WTC11 (cell line): ENCODE data around the gene IGLL5. TPM values are rescaled to one million over a fixed set of nuclear protein-coding genes. Genes with fewer than 3 reads are reported as not detected.

ENCODE experiments used
- ATAC-seq: fragments of 200-7000 bp; cut with Tn5 transposase; 2 replicates; pipeline ENCODE4 v1.10.0; 2021; ENCODE audit warnings: mild to moderate bottlenecking, moderate library complexity
- CTCF ChIA-PET: fragments of 300-600 bp; sonication (Branson Sonifier 250); formaldehyde crosslinking; loops from one replicate; lab custom pipeline; 2021; ENCODE audit warnings: antibody characterized with exemption; lab: Charles Lee
- POLR2A ChIA-PET: fragments of 350-600 bp; sonication (Branson Sonifier 250); formaldehyde crosslinking; loops from one replicate; lab custom pipeline; 2021; ENCODE audit warnings: antibody characterized with exemption; lab: Charles Lee
- DNase-seq: peaks from one replicate; pipeline ENCODE4 v3.0.0; 2021; ENCODE audit warnings: low spot score
- H3K27ac Mint-ChIP-seq: 2 replicates; pipeline ENCODE4 v1.8.0; 2021; ENCODE audit warnings: mixed read lengths
- H3K27me3 Mint-ChIP-seq: 2 replicates; pipeline ENCODE4 v1.8.0; 2021; ENCODE audit warnings: low read depth, mild to moderate bottlenecking, moderate library complexity, mixed read lengths
- H3K36me3 Mint-ChIP-seq: 2 replicates; pipeline ENCODE4 v1.8.0; 2021; ENCODE audit warnings: mixed read lengths
- H3K4me1 Mint-ChIP-seq: 2 replicates; pipeline ENCODE4 v1.8.0; 2022; ENCODE audit warnings: mixed read lengths
- H3K4me3 Mint-ChIP-seq: 2 replicates; pipeline ENCODE4 v1.8.0; 2021; ENCODE audit warnings: mild to moderate bottlenecking, moderate library complexity, mixed read lengths
- H3K9me3 Mint-ChIP-seq: 2 replicates; pipeline ENCODE4 v1.8.0; 2021; ENCODE audit warnings: mixed read lengths
- E2F4 ChIP-seq: sonication (generic); formaldehyde crosslinking; IDR thresholded peaks from 2 replicates; pipeline ENCODE4 v1.8.1; 2022; ENCODE audit warnings: low read depth, mild to moderate bottlenecking, moderate library complexity, missing genetic modification reagents, borderline replicate concordance
- E2F5 ChIP-seq: sonication (generic); formaldehyde crosslinking; IDR thresholded peaks from 2 replicates; pipeline ENCODE4 v1.8.1; 2022; ENCODE audit warnings: mild to moderate bottlenecking, moderate library complexity, missing genetic modification reagents
- ELF4 ChIP-seq: sonication (generic); formaldehyde crosslinking; IDR thresholded peaks from 2 replicates; pipeline ENCODE4 v1.8.1; 2022; ENCODE audit warnings: low read depth, mild to moderate bottlenecking, moderate library complexity, missing genetic modification reagents
- ESRRA ChIP-seq: sonication (generic); formaldehyde crosslinking; IDR thresholded peaks from 2 replicates; pipeline ENCODE4 v1.8.1; 2022; ENCODE audit warnings: mild to moderate bottlenecking, missing genetic modification reagents, borderline replicate concordance
- GRHL2 ChIP-seq: fragments of 250-450 bp; sonication (Bioruptor Pico); IDR thresholded peaks from 2 replicates; pipeline ENCODE4 v1.8.0; 2022; ENCODE audit warnings: mild to moderate bottlenecking, moderate library complexity; ENCODE audit not compliant: insufficient replicate concordance, severe bottlenecking
- IRF1 ChIP-seq: sonication (generic); formaldehyde crosslinking; IDR thresholded peaks from 2 replicates; pipeline ENCODE4 v1.8.0; 2023; ENCODE audit warnings: missing genetic modification reagents
- JAZF1 ChIP-seq: fragments of 250-450 bp; sonication (Bioruptor Pico); IDR thresholded peaks from 2 replicates; pipeline ENCODE4 v1.9.0; 2021; ENCODE audit warnings: moderate library complexity, mild to moderate bottlenecking, inconsistent platforms
- MAX ChIP-seq: sonication (generic); formaldehyde crosslinking; IDR thresholded peaks from 2 replicates; pipeline ENCODE4 v1.8.0; 2022; ENCODE audit warnings: mild to moderate bottlenecking, missing genetic modification reagents
- MXD4 ChIP-seq: fragments of 250-450 bp; sonication (Bioruptor Pico); IDR thresholded peaks from 2 replicates; pipeline ENCODE4 v1.8.0; 2021; ENCODE audit warnings: mild to moderate bottlenecking, moderate library complexity, borderline replicate concordance
- NFE2L1 ChIP-seq: sonication (generic); formaldehyde crosslinking; IDR thresholded peaks from 2 replicates; pipeline ENCODE4 v1.8.1; 2023; ENCODE audit warnings: missing genetic modification reagents
- OVOL2 ChIP-seq: fragments of 250-450 bp; sonication (Bioruptor Pico); IDR thresholded peaks from 2 replicates; pipeline ENCODE4 v1.9.0; 2021; ENCODE audit warnings: mild to moderate bottlenecking, borderline replicate concordance
- PRDM15 ChIP-seq: sonication (generic); formaldehyde crosslinking; IDR thresholded peaks from 2 replicates; pipeline ENCODE4 v1.8.0; 2022; ENCODE audit warnings: missing genetic modification reagents
- SMAD4 ChIP-seq: sonication (generic); formaldehyde crosslinking; IDR thresholded peaks from 2 replicates; pipeline ENCODE4 v1.8.0; 2022; ENCODE audit warnings: mild to moderate bottlenecking, missing genetic modification reagents
- SP1 ChIP-seq: sonication (generic); formaldehyde crosslinking; conservative IDR thresholded peaks from 2 replicates; pipeline ENCODE4 v1.8.1; 2022; ENCODE audit warnings: missing genetic modification reagents
- ZNF138 ChIP-seq: sonication (generic); formaldehyde crosslinking; conservative IDR thresholded peaks from 2 replicates; pipeline ENCODE4 v1.8.1; 2022; ENCODE audit warnings: mild to moderate bottlenecking, moderate library complexity, missing genetic modification reagents
- ZNF423 ChIP-seq: fragments of 250-450 bp; sonication (Bioruptor Pico); IDR thresholded peaks from 2 replicates; pipeline ENCODE4 v2.1.2; 2022; ENCODE audit warnings: mild to moderate bottlenecking, moderate library complexity
- ZNF671 ChIP-seq: fragments of 250-450 bp; sonication (Bioruptor Pico); IDR thresholded peaks from 2 replicates; pipeline ENCODE4 v1.8.0; 2021; ENCODE audit warnings: mild to moderate bottlenecking
- total RNA-seq: library from RNA; stranded (reverse); gene quantifications from 3 replicates; pipeline ENCODE4 v1.2.3, GENCODE V29; 2021

IGLL5 gene
- total RNA-seq, 1 experiment from 2014 or later: not detected

- POLR2A ChIA-PET: no interaction called here
- no peak overlapping the region for H3K27ac Mint-ChIP-seq
- ATAC-seq (no peak), DNase-seq (no peak)
- H3K4me3 Mint-ChIP-seq: no peak overlapping the region
- CTCF ChIA-PET: interaction anchor here (0.5 to 6.2 kb wide), 11 partner anchors 9 to 968 kb away, joined by 3 to 91 read pairs (median 4); no protein-coding TSS in a partner anchor
- H3K9me3 Mint-ChIP-seq: no peaks in the 10 kb centered on the region
- H3K4me1 Mint-ChIP-seq: no peaks in the 10 kb centered on the region
- TF ChIP-seq GRHL2 (CRISPR knock-in tag) (no peak), ELF4 (CRISPR knock-in tag) (no peak), JAZF1 (no peak), ZNF138 (CRISPR knock-in tag) (no peak)
- peaks cover 84% of the 10 kb centered on the region for H3K27me3 Mint-ChIP-seq
- H3K36me3 Mint-ChIP-seq: no peaks in the 10 kb centered on the region
Observed at GRCh38 chr22:22857607-22858558, 29.7 kb upstream of the IGLL5 start.

GRCh38 chr22:22858559-22858937 lies 29.1 kb upstream of the IGLL5 start:
- no peaks in the 10 kb centered on the region for H3K4me1 Mint-ChIP-seq
- H3K36me3 Mint-ChIP-seq: no peaks in the 10 kb centered on the region
- DNase-seq: no peak
- TF ChIP-seq ZNF423 (CRISPR knock-in tag) (no peak), NFE2L1 (CRISPR knock-in tag) (no peak), SP1 (CRISPR knock-in tag) (no peak), SMAD4 (CRISPR knock-in tag) (no peak), E2F4 (CRISPR knock-in tag) (no peak), IRF1 (CRISPR knock-in tag) (no peak), MXD4 (no peak), ESRRA (CRISPR knock-in tag) (no peak), OVOL2 (CRISPR knock-in tag) (no peak), PRDM15 (CRISPR knock-in tag) (no peak), ZNF671 (no peak), E2F5 (no peak), MAX (CRISPR knock-in tag) (no peak)
- TF ChIP-seq, all 79 proteins: peak for 0
- POLR2A ChIA-PET: no interaction called here
- Mint-ChIP-seq H3K27ac (no peak overlapping the region), H3K4me3 (no peak overlapping the region), H3K27me3 (peaks cover 84% of the 10 kb centered on the region), H3K9me3 (no peaks in the 10 kb centered on the region)
- CTCF ChIA-PET: interaction anchor here (0.5 to 6.2 kb wide), 10 partner anchors 10 to 967 kb away, joined by 3 to 91 read pairs (median 4); no protein-coding TSS in a partner anchor
- no peak for ATAC-seq
